H1 (cell line): ENCODE results near the gene SLCO4A1. TPM values are rescaled to one million over a fixed set of nuclear protein-coding genes. Genes with fewer than 3 reads are reported as not detected.
A peak's percentile ranks its signal among the peaks of the same experiment; 100 is the strongest.

ENCODE experiments used
- CTCF ChIA-PET: fragments of 300-600 bp; sonication (Branson Sonifier 250); formaldehyde crosslinking; loops from one replicate; lab custom pipeline; 2021; ENCODE audit not compliant: partially characterized antibody; lab: Charles Lee
- POLR2A ChIA-PET: fragments of 300-600 bp; sonication (Branson Sonifier 250); formaldehyde crosslinking; loops from one replicate; lab custom pipeline; 2021; ENCODE audit warnings: inconsistent platforms; ENCODE audit not compliant: partially characterized antibody; lab: Charles Lee
- DNase-seq, 2 experiments: peaks; one replicate each; pipeline versions ENCODE4 v3.0.0 to v3.0.0-alpha.2; 2010 to 2022; ENCODE audit warnings: low spot score in 2 of 2, low read depth in 1 of 2, mixed read lengths in 1 of 2
- FAIRE-seq: peaks from 2 replicates; lab custom pipeline; 2011; peaks lifted over from hg19 to GRCh38; lab: Jason Lieb, UNC
- H2AFZ ChIP-seq: 2 replicates; pipeline ENCODE4 v1.8.1; 2012; ENCODE audit warnings: low read length, inconsistent platforms
- H2AK5ac ChIP-seq: 2 replicates; pipeline ENCODE4 v1.6.1; 2013; ENCODE audit warnings: low read depth, low read length
- H2BK120ac ChIP-seq: replicated peaks from 2 replicates; pipeline ENCODE3; 2013; ENCODE audit warnings: low read depth, low read length, inconsistent platforms
- H2BK12ac ChIP-seq: 2 replicates; pipeline ENCODE4 v1.6.1; 2013; ENCODE audit warnings: low read depth, low read length
- H2BK15ac ChIP-seq: 2 replicates; pipeline ENCODE4 v1.6.1; 2013; ENCODE audit warnings: low read length
- H2BK20ac ChIP-seq: 2 replicates; pipeline ENCODE4 v1.6.1; 2013; ENCODE audit warnings: low read length
- H2BK5ac ChIP-seq: 2 replicates; pipeline ENCODE4 v1.6.1; 2013; ENCODE audit warnings: low read depth, low read length
- H3K14ac ChIP-seq: 2 replicates; pipeline ENCODE4 v1.6.1; 2013; ENCODE audit warnings: inconsistent platforms; ENCODE audit not compliant: insufficient read length
- H3K18ac ChIP-seq: 2 replicates; pipeline ENCODE4 v1.6.1; 2013; ENCODE audit warnings: low read length; ENCODE audit errors: extremely low read depth
- H3K23ac ChIP-seq: 2 replicates; pipeline ENCODE4 v1.6.1; 2013; ENCODE audit warnings: inconsistent platforms; ENCODE audit not compliant: insufficient read length
- H3K23me2 ChIP-seq: 2 replicates; pipeline ENCODE4 v1.6.1; 2013; ENCODE audit warnings: low read depth, low read length
- H3K27ac ChIP-seq: 2 replicates; pipeline ENCODE4 v1.6.1; 2011; ENCODE audit warnings: low read depth, low read length, inconsistent platforms
- H3K27me3 ChIP-seq, 4 experiments: replicated peaks in 1 of 4; 1 replicate in 1 of 4; 2 replicates in 3 of 4; pipeline versions ENCODE4 v1.6.1 to v1.8.1; 2011 to 2013; ENCODE audit warnings: low read length in 3 of 4, mild to moderate bottlenecking in 3 of 4, inconsistent platforms in 2 of 4, mixed read lengths in 2 of 4, moderate library complexity in 1 of 4; ENCODE audit not compliant: control insufficient read depth in 3 of 4, insufficient read depth in 3 of 4; ENCODE audit errors: extremely low read depth in 1 of 4
- H3K36me3 ChIP-seq, 4 experiments: 2 replicates each; pipeline versions ENCODE4 v1.6.1 to v1.8.1; 2011 to 2013; ENCODE audit warnings: mild to moderate bottlenecking in 4 of 4, low read length in 3 of 4, moderate library complexity in 2 of 4, control low read depth in 1 of 4, inconsistent platforms in 1 of 4; ENCODE audit not compliant: insufficient read depth in 4 of 4, control insufficient read depth in 2 of 4
- H3K4ac ChIP-seq: replicated peaks from 2 replicates; pipeline ENCODE3; 2013; ENCODE audit warnings: low read length, low read depth, mixed read lengths, inconsistent platforms; ENCODE audit not compliant: insufficient read length
- H3K4me1 ChIP-seq, 4 experiments: replicated peaks in 1 of 4; 1 replicate in 1 of 4; 2 replicates in 3 of 4; pipeline versions ENCODE4 v1.6.1 to v1.8.1; 2011 to 2013; ENCODE audit warnings: low read length in 3 of 4, inconsistent platforms in 2 of 4, mixed read lengths in 1 of 4; ENCODE audit not compliant: insufficient read depth in 4 of 4, control insufficient read depth in 3 of 4
- H3K4me2 ChIP-seq, 2 experiments: 2 replicates each; pipeline versions ENCODE4 v1.6.1 to v1.8.1; 2011 to 2013; ENCODE audit warnings: low read depth in 2 of 2, low read length in 2 of 2, control low read depth in 1 of 2, inconsistent platforms in 1 of 2, mild to moderate bottlenecking in 1 of 2; ENCODE audit not compliant: insufficient read depth in 1 of 2
- H3K4me3 ChIP-seq, 4 experiments: fragments of 200-600, 300-600 bp in 1 of 4; sonication (generic), shearing (Covaris generic), sonication (Bioruptor Twin) in 1 of 4; 2 replicates each; pipeline versions ENCODE4 v1.5.1 to v1.8.1; 2011 to 2016; ENCODE audit warnings: low read length in 4 of 4, low read depth in 3 of 4, control low read depth in 2 of 4, inconsistent platforms in 2 of 4, mild to moderate bottlenecking in 2 of 4, mixed read lengths in 1 of 4, moderate library complexity in 1 of 4; ENCODE audit not compliant: insufficient read depth in 2 of 4; ENCODE audit errors: extremely low read depth in 1 of 4
- H3K56ac ChIP-seq: replicated peaks from 2 replicates; pipeline ENCODE3; 2013; ENCODE audit warnings: low read depth, mild to moderate bottlenecking, mixed read lengths, low read length, inconsistent platforms; ENCODE audit not compliant: insufficient read length
- H3K79me1 ChIP-seq: 2 replicates; pipeline ENCODE4 v1.6.1; 2013; ENCODE audit warnings: low read depth, low read length, control low read depth
- H3K79me2 ChIP-seq, 2 experiments: 2 replicates each; pipeline versions ENCODE4 v1.6.1 to v1.8.1; 2012 to 2013; ENCODE audit warnings: low read length in 2 of 2, mild to moderate bottlenecking in 2 of 2, inconsistent platforms in 1 of 2; ENCODE audit not compliant: insufficient read depth in 2 of 2, control insufficient read depth in 1 of 2
- H3K9ac ChIP-seq, 4 experiments: replicated peaks in 1 of 4; 1 replicate in 1 of 4; 2 replicates in 3 of 4; pipeline versions ENCODE4 v1.6.1 to v1.8.1; 2011 to 2013; ENCODE audit warnings: low read depth in 3 of 4, low read length in 3 of 4, control low read depth in 2 of 4, mild to moderate bottlenecking in 2 of 4, moderate library complexity in 2 of 4, inconsistent platforms in 1 of 4; ENCODE audit errors: extremely low read depth in 1 of 4
- H3K9me3 ChIP-seq, 2 experiments: 2 replicates each; pipeline versions ENCODE4 v1.6.1 to v1.8.1; 2012 to 2013; ENCODE audit warnings: mild to moderate bottlenecking in 2 of 2, moderate library complexity in 2 of 2, control low read depth in 1 of 2, inconsistent platforms in 1 of 2, low read depth in 1 of 2, low read length in 1 of 2, mixed read lengths in 1 of 2; ENCODE audit not compliant: insufficient read depth in 2 of 2
- H4K20me1 ChIP-seq, 2 experiments: replicated peaks in 1 of 2; 2 replicates each; pipeline versions ENCODE3 to v1.8.1; 2011 to 2013; ENCODE audit warnings: inconsistent platforms in 2 of 2, low read length in 2 of 2, mild to moderate bottlenecking in 1 of 2; ENCODE audit not compliant: insufficient read depth in 2 of 2, control insufficient read depth in 1 of 2
- H4K5ac ChIP-seq: 2 replicates; pipeline ENCODE4 v1.6.1; 2013; ENCODE audit warnings: low read length, low read depth, mixed read lengths, inconsistent platforms; ENCODE audit not compliant: insufficient read length
- H4K8ac ChIP-seq: 2 replicates; pipeline ENCODE4 v1.8.0; 2013; ENCODE audit warnings: mild to moderate bottlenecking, moderate library complexity, low read length, inconsistent platforms; ENCODE audit not compliant: insufficient read depth; ENCODE audit errors: extremely low read depth
- H4K91ac ChIP-seq: replicated peaks from 2 replicates; pipeline ENCODE3; 2013; ENCODE audit warnings: low read length, mixed read lengths, inconsistent platforms; ENCODE audit not compliant: insufficient read length
- BRCA1 ChIP-seq: IDR thresholded peaks from 2 replicates; pipeline ENCODE4 v1.6.1; 2012; ENCODE audit warnings: low read depth, low read length, improper control_type of control experiment
- EZH2 ChIP-seq: fragments of 200-600 bp; sonication (generic); IDR thresholded peaks from 2 replicates; pipeline ENCODE4 v1.7.1; 2012; ENCODE audit warnings: low read depth, mild to moderate bottlenecking, moderate library complexity, low read length, inconsistent platforms; ENCODE audit not compliant: severe bottlenecking
- JUN ChIP-seq: IDR thresholded peaks from 2 replicates; pipeline ENCODE4 v1.6.1; 2011; ENCODE audit warnings: low read depth, mild to moderate bottlenecking, improper control_type of control experiment, low read length
- WGBS, 2 experiments: shearing (Covaris generic) in 1 of 2; methylation state at CpG; one replicate each; pipeline versions ENCODE4 v1.1.6 to v1.1.7; 2013 to 2015; ENCODE audit warnings: low lambda C conversion rate in 2 of 2, mixed read lengths in 2 of 2, inconsistent platforms in 1 of 2, low coverage in 1 of 2, missing lambda C conversion rate in 1 of 2; ENCODE audit not compliant: insufficient replicate concordance in 2 of 2, insufficient coverage in 1 of 2, insufficient read length in 1 of 2; ENCODE audit errors: extremely low coverage in 1 of 2, missing lambda C conversion rate in 1 of 2; 5-methylcytosine and 5-hydroxymethylcytosine counted together
- polyA plus RNA-seq, 7 experiments: library from polyadenylated mRNA; depleted of rRNA in 3 of 7; stranded (reverse) in 5 of 7; unstranded in 2 of 7; fragments of >200 nt in 5 of 7; fragments of 200-250 nt in 2 of 7; gene quantifications; 1 replicate in 5 of 7; 2 replicates in 1 of 7; 4 replicates in 1 of 7; pipeline versions ENCODE4 v1.2.1 to v1.2.3, GENCODE V29; 2011 to 2013; ENCODE audit warnings: missing spikeins in 2 of 7, mixed read lengths in 2 of 7
- total RNA-seq: library from RNA; stranded (reverse); fragmentation: NEBNext Ultra II Directional; extraction: Animal tissue kit (Norgen Biotek cat#: 25700); gene quantifications from 2 replicates; pipeline ENCODE4 v1.2.1, GENCODE V29; 2021

SLCO4A1 gene
- total and polyA plus RNA-seq, 2 of the 8 experiments (the other 6 are each of a cell fraction or from before 2014, with no cell fraction given): 10.5 to 18.5 TPM

GRCh38 chr20:62707276-62707920 lies 65.1 kb downstream of the SLCO4A1 start:
- no peak overlapping the region for H2BK120ac ChIP-seq
- DNase-seq (no peak), FAIRE-seq (no peak)
- H3K4me1 ChIP-seq: peaks cover 0 to 8% (median 7%) of the 10 kb centered on the region in 4 experiments; a peak in 5 of 7 replicates
- H3K4me3 ChIP-seq: no peak overlapping the region
- peaks cover 11% of the 10 kb centered on the region; the same call in 1 of the 2 replicates for H3K23me2 ChIP-seq
- TF ChIP-seq BRCA1: no peak
- TF ChIP-seq JUN: no peak
- TF ChIP-seq EZH2: no peak
- H3K56ac ChIP-seq: no peak overlapping the region
- no peak overlapping the region for H4K8ac ChIP-seq
- peaks cover 22 to 40% (median 30%) of the 10 kb centered on the region in 4 experiments for H3K27me3 ChIP-seq
- H3K9ac ChIP-seq: no peak overlapping the region
- no peak overlapping the region for H4K5ac ChIP-seq
- WGBS, 2 experiments: 79% methylated on average over 12 of the region's 16 CpGs; no CpG with 5 or more reads in 1 of the 2 experiments
- H3K79me1 ChIP-seq: no peaks in the 10 kb centered on the region
- H3K27ac ChIP-seq: no peak overlapping the region
- H3K4me2 ChIP-seq: peak overlapping the region; percentile 68 to 84; a peak in 2 of 4 replicates
- POLR2A ChIA-PET: interaction anchor here (1.0 to 1.5 kb wide), 3 partner anchors 10 to 108 kb away, joined by 3 to 4 read pairs (median 3); no protein-coding TSS in a partner anchor
- H4K91ac ChIP-seq: no peak overlapping the region
- no peak overlapping the region for H3K18ac ChIP-seq
- H3K36me3 ChIP-seq: no peaks in the 10 kb centered on the region
- H3K79me2 ChIP-seq: no peaks in the 10 kb centered on the region
- peaks cover 3 to 5% of the 10 kb centered on the region in 2 experiments for H4K20me1 ChIP-seq
- no peak overlapping the region for H3K4ac ChIP-seq
- H2AK5ac ChIP-seq: no peak overlapping the region
- CTCF ChIA-PET: interaction anchor here (0.7 to 4.7 kb wide), 35 partner anchors 9 to 195 kb away, joined by 3 to 38 read pairs (median 5); no protein-coding TSS in a partner anchor
- H2BK20ac ChIP-seq: no peak overlapping the region
- H2BK5ac ChIP-seq: no peak overlapping the region
- no peak overlapping the region for H3K23ac ChIP-seq
- H2AFZ ChIP-seq: no peak overlapping the region
- H2BK12ac ChIP-seq: no peak overlapping the region
- no peak overlapping the region for H3K14ac ChIP-seq
- no peaks in the 10 kb centered on the region for H3K9me3 ChIP-seq
- H2BK15ac ChIP-seq: peak overlapping the region; percentile 81; the same call in 1 of the 2 replicates
